AG09309 (cell line): ENCODE measurements around the gene EMC6.

ENCODE experiments used
- DNase-seq: peaks from one replicate; pipeline ENCODE4 v3.0.0-alpha.2; 2010; ENCODE audit warnings: low read depth
- H3K4me3 ChIP-seq: 2 replicates; pipeline ENCODE4 v1.5.1; 2011; ENCODE audit warnings: mild to moderate bottlenecking, low read depth, low read length, moderate library complexity; ENCODE audit not compliant: control insufficient read depth
- TF ChIP-seq, protein P1 (sequence below): IDR thresholded peaks from 2 replicates; pipeline ENCODE4 v1.5.1; 2011; ENCODE audit warnings: mild to moderate bottlenecking, low read depth, low read length, inconsistent platforms; ENCODE audit not compliant: insufficient read depth, control insufficient read depth; ENCODE audit errors: missing control alignments

Gene EMC6

DNA sequence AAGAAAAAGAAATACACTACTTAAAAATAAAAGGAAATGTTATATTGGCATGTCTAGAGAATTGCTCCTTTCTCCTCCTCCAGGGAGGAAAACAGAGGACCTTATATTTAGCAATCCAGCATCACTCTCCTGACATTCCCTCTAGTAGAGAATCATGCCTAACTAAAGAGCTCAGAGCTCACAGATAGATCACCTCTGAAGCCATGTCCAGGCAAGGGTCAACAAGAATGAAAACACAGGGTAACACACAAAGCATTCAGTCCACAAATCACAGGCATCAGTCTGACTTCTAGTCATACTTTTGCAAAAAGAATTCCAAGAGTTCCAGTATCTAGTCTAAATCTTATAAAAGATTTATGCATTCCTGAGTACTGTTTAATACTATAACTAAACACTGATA lies 50.7 kb downstream of the EMC6 start:
- no peak overlapping the region for H3K4me3 ChIP-seq
- TF ChIP-seq, protein P1, sequence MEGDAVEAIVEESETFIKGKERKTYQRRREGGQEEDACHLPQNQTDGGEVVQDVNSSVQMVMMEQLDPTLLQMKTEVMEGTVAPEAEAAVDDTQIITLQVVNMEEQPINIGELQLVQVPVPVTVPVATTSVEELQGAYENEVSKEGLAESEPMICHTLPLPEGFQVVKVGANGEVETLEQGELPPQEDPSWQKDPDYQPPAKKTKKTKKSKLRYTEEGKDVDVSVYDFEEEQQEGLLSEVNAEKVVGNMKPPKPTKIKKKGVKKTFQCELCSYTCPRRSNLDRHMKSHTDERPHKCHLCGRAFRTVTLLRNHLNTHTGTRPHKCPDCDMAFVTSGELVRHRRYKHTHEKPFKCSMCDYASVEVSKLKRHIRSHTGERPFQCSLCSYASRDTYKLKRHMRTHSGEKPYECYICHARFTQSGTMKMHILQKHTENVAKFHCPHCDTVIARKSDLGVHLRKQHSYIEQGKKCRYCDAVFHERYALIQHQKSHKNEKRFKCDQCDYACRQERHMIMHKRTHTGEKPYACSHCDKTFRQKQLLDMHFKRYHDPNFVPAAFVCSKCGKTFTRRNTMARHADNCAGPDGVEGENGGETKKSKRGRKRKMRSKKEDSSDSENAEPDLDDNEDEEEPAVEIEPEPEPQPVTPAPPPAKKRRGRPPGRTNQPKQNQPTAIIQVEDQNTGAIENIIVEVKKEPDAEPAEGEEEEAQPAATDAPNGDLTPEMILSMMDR = no peak
- no peak for DNase-seq
